Epidermal melanocyte (primary cell): ENCODE data around the gene ORC6.
"Not testable (repeated sequence)": the region's sequence is repeated elsewhere in the genome, so short reads cannot be mapped to it uniquely, and the experiment has no call there.

Experiments
- DNase-seq: peaks from one replicate; pipeline ENCODE4 v3.0.0; 2011; ENCODE audit warnings: low spot score; ENCODE audit not compliant: insufficient read length

Gene ORC6, protein sequence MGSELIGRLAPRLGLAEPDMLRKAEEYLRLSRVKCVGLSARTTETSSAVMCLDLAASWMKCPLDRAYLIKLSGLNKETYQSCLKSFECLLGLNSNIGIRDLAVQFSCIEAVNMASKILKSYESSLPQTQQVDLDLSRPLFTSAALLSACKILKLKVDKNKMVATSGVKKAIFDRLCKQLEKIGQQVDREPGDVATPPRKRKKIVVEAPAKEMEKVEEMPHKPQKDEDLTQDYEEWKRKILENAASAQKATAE

DNA sequence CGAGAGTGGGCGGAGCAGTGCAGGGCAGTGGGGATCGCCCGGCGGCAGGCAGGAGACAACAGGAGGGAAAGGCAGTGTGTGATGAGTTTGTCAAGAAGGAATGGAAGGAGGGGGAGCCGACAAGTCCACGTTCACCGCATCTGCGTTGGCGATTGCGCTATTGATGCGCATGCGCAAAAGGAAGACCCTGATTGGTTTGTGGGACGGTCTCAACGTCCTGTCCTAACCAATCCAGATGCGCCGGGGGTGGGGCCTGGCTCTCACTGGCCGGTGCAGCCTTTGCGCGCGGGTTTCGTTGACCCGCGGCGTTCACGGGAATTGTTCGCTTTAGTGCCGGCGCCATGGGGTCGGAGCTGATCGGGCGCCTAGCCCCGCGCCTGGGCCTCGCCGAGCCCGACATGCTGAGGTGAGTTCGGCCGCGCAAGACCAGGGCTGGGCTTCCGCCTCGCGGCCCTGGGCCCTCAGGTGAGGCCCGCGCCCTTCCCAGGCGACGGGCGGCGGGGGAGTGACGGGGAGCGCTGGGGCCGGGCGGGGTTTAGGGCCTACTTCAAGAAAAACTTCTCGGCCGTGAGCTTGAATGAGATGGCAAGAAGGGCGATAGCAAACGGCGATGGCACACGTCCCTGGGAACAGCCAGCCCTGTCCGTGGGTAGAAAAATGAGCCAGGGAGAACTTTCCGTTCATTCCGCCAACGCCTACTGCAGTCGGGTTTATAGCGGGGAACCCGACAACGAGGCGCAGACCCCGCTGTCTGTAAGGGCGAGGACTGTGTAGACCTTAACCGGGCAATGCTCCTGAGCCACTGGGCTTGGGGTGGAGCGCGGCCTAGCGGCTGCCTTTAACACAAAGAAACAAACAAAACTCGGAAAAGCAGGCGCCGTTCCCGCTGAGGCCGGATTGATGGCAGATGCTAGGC, at the start of gene ORC6:
Gene ORC6, plus strand, starts transcription at position 295 of the 916 bp plus-strand sequence. Its CDS starts 47 bp downstream, at position 342.
- DNase-seq, result peak; percentile 66

DNA sequence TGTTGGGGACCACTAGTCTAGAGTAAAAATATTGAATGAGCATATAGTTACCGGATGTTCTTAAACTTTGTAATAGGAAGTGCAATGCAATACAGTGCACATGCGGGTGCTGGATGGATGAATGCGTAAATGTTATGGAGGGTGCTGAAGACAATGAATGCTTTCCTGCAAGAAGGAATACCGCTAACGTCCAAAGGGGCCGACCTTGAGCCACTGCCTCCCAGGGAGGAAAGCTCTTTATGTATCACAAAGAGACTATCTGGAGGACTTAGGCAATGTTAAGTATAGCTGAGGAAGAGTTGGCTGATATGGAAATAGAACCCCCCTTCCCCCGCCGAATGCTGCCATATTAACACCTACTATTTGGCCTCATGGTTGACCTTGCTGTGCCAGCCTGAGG, 40.8 kb upstream of the ORC6 start:
- no peak for DNase-seq

DNA sequence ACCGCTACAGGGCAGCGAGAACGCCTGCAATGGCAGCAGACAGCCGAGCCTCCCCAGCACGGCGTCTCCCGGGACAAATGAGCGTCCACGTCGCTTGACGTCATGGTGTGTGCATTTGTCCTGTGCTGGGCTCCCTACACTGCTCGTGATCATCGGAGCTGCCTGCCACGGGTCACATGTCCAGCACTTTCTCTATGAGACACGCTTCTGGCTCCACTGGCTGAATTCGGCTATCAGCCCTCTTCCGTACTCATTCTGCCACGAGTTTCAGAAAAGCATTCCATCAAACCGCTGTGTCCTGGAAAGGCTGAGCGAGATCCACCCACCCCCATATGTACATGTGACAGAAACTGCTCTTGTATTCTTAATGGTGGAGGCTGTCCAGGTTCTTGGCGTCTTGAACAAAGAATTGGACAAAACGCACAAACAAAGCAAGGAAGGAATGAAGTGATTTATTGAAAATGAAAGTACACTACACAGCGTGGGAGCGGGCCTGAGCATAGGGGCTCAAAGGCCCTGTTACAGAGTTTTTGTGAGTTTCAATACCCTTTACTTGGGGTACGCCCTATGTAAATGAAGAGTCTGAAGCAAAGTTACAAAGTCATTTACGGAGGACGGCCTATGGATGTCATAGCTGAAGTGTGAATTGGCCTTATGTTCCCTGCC, 39.7 kb upstream of the ORC6 start:
- DNase-seq, result no peak

DNA sequence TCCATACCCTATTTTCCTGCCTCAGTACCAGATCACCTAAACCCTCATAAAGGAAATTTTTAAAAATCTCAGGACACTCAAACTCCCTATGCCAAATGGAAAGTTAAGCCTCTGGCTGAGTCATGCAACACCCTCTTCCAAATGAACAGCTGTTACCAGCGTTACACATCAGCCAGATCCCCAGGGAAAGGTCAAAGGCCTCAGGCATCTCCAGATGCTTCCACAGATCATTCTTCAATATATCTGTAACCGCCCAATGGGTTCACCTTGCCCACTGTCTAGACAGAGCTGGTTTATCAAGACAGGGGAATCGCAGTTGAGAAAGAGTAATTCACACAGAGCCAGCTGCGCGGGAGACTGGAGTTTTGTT, 39.2 kb upstream of the ORC6 start:
- no peak for DNase-seq

DNA sequence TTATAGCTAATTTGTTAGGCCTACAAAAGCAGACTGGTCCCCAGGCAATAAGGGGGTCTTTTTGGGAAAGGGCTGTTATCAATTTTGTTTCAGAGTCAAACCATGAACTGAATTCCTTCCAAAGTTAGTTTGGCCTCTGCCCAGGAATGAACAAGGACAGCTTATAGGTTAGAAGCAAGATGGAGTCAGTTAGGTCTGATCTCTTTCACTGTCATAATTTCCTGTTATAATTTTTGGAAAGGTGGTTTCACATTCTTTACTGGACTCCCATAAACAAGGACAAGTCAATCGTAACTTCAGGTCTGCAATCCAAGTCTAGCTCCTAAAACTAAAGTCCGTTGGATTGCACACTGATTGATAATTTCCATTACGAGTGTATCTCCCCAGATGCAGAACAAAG, 38.2 kb upstream of the ORC6 start:
- no peak for DNase-seq

DNA sequence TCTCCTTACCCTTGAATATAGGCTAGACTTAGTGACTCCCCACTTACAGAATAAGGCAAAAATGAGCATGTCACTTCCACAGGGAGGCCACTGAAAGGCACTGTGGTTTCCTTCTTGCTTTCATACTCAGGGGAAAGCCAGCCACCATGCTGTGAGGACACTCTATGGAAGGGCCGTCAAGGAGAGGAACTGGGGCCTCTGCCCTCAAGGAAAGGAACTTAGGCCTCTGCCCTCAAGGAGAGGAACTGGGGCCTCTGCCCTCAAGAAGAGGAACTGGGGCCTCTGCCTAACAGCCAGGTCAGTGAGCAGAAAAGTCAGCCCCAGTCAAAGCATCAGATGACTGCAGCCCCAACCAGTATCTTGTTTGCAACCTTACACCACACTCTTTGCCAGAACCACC, 30.5 kb upstream of the ORC6 start:
- DNase-seq, result no peak

DNA sequence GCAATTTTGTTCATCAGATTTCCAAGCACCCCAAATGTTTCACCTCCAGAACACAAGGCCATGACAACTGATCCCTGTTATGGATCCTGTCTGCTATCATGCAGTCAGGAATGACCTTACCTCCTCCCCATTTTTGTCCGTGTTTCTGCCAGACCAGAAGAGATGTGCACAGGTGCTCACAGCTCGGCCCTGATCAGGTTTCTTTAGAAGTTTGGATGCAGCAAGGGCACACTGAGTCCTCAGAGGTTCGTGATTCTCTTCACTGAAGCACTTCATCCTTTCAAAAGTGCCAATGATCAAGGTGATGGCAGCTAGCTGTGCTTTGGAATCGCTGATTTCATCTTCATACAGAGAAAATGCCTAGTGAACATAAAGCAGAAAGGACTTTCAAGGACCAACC, 27.3 kb upstream of the ORC6 start:
- DNase-seq, result no peak

DNA sequence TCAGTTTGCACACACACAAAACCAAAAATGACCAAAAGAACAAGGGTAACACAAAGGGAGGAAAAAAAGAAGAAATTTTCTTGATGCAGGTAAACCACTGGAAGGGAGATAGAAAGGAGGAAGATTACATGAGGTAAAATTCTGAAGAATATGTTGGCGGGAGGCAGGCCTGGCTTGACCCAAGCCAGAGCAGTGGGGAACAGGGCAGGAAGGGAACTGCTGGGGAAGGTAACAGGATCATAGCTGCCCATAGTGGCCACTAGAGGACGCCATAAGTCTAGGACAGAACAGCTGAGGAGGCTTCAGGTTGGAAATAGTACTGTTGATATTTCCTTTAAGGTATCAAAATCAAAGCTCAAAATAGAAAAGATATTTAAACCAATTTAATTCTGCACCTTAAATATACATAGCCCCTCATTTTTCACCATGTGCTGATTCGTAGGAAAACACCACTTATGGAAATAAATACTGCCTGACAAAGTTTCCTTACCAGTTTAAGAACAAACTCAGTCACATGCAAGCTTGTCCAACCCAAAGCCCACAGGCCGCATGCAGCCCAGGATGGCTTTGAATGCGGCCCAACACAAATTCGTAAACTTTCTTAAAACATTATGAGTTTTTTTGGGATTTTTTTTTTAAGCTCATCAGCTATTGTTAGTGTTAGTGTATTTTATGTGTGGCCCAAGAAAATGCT, 16.0 kb upstream of the ORC6 start:
- DNase-seq, result no peak

DNA sequence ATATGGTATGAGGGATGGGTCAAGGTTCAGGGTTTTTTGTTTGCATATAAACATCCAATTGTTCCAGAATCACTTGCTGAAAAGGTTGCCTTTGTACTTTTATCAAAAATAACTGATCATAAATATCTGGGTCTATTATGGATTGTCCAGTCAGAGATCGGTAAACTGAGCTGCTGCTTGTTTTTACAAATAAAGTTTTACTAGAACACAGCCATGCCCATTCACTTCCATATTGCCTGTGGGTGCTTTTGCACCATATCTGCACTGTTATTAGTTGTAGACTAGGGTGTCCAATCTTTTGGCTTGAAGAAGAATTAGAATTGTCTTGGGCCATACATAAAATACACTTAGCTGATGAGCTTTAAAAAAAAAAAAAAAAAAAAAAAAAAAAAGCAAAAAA, 11.5 kb upstream of the ORC6 start:
- DNase-seq, result not testable (repeated sequence)

DNA sequence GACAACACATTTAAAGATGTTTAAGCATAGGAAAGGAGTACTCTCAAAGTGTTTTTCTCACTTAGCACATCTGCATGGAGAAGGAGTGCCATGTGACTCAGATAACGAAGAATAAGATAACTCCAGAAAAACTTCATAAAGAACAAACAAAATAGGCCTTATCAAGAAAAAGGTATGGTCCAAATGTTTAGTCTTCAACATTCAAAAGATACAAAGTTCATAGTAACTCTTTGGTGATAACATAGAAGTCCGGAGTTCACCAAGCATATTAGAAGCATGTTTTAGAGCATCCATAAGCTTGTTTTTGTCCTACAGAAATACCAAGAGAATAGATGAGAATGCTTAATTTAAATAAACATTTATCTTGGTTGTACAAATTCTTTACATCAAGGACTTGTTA, 7.6 kb upstream of the ORC6 start:
- DNase-seq, result not testable (repeated sequence)

DNA sequence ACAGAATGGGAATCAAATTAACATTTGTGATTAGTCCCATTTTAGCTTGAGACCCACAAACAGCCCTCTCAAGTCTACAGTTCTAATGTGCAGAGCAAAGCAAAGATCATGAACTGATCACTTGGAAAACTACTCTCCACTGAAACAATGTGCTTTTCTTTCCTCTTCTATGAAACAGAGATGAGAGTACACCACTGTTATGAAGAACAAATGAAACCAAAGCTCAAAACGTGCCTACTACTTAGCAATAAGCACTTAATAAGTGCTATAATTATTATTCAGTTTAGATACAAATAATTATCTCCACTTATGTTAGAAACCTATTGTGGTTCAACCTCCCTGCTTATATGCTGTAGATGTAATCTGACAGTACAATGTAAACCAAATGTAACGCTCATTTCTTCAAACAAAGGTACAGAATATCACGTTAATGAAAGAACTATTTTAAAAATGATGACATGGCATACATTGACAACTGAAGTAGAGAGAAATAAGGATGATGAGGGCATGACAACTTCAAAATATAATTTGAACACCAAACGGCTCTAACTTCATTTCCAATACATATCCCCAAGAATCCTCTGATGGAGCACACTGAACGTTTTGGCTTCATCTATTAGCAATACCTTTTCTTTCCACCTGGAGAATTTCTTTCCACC, 2.5 kb upstream of the ORC6 start:
- DNase-seq, result no peak

DNA sequence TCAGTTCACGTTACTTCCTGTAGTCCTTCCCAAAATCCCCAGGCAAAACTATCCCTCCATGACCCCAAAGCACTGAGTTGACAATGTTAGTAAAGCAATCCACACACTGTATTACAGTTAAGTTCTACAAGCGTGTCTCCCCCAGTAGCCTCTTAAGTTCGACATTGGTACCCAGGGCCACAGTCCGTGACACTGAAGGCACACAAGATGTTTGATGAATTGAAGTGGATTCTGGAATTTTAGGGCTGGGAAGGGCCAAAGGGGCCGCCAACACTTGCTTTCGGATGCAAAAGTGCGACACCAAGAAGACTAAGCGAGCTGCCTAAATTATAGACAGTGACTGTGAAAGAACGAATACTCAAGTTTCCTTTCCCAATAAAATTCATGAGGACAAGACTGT, 2.0 kb upstream of the ORC6 start:
- DNase-seq, result no peak

DNA sequence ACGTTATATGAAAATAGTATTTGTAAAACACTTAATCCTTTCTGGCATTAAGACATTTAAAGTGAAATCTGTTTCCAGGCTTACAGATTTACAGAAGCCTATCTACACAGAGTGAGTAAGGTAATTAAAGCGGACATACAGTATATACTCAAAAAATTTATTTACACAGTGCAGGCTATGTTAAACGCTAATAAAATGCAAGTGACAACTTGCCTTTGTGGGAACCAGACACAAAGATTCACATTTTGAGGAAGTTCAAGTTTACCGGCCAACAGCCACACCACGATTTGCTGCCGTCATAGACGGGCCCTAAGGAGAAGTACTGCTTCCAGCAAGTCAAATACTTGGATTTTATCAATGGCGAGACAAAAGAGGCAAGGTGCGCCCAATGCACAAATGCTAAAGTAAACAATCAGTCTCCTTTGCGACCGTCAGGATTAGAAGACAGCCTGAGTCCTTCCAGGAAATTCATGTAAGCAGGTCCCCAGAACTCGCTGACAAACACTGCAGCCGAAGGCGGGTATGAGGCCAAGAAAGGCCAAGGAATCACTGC, 1.3 kb upstream of the ORC6 start:
- DNase-seq, result no peak

DNA sequence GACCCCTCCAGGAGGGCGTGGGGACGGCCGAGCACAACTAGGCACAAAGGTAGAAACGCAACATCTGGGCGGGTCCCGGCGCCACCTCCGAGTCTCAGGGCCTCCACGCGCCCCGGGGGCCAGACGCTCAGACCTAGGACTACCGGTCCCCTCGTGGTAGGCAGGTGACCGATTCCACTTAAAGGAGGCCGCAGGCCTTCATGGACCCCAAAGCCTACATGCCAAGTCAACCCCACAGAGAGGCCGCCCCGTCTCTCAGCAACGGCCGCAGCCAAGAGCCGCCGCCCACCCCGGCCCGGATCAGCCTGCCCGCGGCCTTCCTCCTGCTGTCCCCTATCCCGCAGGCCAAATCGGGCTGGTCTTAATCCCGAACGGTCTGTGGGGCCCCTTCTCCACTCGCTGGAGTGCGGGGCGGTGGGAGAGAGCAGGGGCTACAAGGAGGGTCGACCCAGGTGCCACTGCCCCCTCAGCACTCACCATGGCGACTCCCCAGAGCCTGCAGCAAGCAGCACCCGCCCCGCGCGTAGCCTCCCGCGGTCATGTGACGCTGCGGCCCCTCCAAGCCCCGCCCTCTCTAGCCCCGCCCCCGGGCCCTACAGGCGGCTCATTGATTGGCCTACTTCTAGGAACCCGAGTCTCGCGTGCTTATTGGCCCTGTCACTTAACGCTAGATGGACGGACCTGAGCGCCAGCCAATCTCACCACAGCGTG, 650 bp upstream of the ORC6 start, which contains the start of gene VPS35:
Gene VPS35, minus strand, starts transcription at position 525 of the 711 bp plus-strand sequence. Its CDS starts 45 bp downstream, at position 480.
- peak; percentile 84 for DNase-seq

DNA sequence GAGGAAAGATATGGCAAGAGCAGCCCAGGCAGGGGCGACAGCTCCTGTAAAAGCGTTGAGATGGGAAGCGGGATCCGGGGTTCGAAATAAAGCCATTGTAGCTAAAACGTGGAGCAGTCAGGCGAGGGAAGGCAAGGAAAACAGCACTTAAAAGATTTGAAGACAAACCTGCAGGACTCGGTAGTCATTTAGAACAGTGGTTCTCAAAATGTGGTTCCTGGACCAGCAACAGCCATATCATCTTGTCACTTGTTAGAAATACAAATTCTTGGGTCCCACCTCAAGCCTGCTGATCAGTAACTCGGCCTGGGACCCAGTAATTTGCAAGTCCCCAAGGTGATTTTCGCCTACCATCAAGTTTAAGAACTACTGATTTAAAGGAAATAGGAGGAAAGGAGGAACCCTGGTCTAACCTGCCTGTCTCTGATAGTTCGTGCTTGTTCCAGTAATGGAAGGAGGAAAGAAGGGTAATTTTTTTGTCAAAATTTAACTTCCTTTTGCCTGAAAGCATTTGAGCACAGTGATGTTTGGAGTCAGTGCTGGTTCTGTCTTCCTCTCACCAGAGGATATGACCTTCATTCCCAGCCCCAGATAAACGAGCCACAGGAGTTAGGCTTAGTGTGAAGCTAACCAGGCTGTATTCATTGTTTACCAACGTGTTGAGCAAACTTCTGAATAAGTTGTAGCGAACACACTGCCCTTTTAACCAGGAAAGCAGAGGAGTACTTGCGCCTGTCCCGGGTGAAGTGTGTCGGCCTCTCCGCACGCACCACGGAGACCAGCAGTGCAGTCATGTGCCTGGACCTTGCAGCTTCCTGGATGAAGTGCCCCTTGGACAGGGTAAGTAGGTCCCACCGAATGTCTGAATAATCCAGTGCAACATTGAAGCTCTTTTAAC, 1.1 kb downstream of the ORC6 start:
- DNase-seq, result no peak

DNA sequence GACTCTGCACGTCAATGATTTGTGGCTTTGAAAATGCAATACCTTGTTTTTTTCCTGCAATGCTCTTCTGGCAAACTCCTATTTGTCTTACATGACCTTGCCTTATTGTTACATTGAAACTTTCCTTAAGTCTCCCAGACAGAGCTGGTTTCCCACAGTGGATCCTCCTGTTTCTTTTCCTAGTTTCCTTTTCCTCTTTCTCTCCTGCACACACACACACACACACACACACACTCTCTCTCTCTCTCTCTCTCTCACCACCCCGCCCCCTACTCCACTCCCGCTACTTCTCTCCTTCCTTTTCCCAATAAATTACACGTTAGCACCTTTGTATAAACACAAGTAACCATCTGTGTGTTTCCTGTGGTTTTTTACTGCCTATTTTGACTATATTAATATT, 2.3 kb downstream of the ORC6 start:
- no peak for DNase-seq

DNA sequence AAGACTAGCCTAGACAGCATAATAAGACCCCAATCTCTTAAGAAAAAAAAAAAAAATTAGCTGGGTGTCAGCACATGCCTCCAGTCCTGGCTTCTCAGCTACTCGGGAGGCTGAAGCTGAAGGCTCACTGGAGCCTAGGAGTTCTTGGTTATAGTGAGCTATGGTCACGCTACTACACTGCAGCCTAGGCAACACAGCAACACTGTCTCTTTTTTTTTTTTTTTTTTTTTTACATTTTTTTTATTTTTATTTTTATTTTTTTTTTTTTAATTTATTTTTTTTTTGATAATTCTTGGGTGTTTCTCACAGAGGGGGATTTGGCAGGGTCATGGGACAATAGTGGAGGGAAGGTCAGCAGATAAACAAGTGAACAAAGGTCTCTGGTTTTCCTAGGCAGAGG, 4.1 kb downstream of the ORC6 start:
- DNase-seq, result no peak

DNA sequence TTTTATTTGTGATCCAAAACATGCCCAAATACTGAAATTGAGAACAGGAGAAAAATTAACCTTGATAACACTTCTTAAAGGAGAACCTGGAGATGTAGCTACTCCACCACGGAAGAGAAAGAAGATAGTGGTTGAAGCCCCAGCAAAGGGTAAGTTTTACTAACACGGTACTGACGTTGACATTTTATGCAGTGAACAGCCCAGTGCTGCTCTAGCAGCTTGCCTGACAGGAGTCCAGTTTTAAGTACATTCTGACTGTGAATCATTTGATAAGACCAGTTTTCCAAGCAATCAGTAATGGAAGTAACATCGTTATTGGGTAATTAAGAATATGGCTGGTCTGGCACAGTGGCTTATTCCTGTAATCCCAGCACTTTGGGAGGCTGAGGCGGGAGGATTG, 6.5 kb downstream of the ORC6 start:
- DNase-seq, result no peak

DNA sequence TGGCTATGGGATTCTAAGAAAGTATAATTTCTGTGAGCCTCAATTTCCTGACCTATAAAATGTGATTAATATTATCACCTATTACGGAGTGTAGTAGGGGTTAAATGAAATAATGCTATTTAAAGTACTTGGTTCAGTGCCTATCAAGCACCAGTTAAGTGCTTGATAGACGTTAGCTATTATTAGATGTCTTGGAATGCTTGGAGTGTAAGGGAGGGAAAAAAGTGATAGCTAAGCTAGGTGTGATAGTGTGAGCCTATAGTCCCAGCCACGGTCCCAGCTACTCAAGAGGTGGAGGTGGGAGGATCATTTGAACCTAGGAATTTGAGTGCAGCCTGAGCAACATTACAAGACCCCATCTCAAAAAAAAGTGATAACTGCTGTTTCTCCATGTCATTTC, 7.5 kb downstream of the ORC6 start:
- no peak for DNase-seq
